ENCODE data around the gene MFGE8.

MFGE8 gene

GRCh38 chr15:88874684-88875083, 38.5 kb downstream of the MFGE8 start:
- no peak overlapping the region for H3K4me3 ChIP-seq (ENCODE audit: control insufficient read depth, low read depth, low read length)
- no peak for DNase-seq (ENCODE audit: low read depth)
- no peak for TF ChIP-seq CTCF (IDR thresholded peaks at IDR 0.05; ENCODE audit: control insufficient read depth, insufficient read depth, low read depth, low read length, missing control alignments)

- TF ChIP-seq CTCF (IDR thresholded peaks at IDR 0.05; ENCODE audit: control insufficient read depth, insufficient read depth, low read depth, low read length, missing control alignments) = no peak
- DNase-seq (ENCODE audit: low read depth) = no peak
- H3K4me3 ChIP-seq (ENCODE audit: control insufficient read depth, low read depth, low read length) = no peak overlapping the region
These were observed 38.9 kb downstream of the MFGE8 start for GRCh38 chr15:88874275-88874674.

GRCh38 chr15:88873786-88874185, 39.4 kb downstream of the MFGE8 start:
- no peak for DNase-seq (ENCODE audit: low read depth)
- TF ChIP-seq CTCF (IDR thresholded peaks at IDR 0.05; ENCODE audit: control insufficient read depth, insufficient read depth, low read depth, low read length, missing control alignments) = no peak
- no peak overlapping the region for H3K4me3 ChIP-seq (ENCODE audit: control insufficient read depth, low read depth, low read length)

DNA sequence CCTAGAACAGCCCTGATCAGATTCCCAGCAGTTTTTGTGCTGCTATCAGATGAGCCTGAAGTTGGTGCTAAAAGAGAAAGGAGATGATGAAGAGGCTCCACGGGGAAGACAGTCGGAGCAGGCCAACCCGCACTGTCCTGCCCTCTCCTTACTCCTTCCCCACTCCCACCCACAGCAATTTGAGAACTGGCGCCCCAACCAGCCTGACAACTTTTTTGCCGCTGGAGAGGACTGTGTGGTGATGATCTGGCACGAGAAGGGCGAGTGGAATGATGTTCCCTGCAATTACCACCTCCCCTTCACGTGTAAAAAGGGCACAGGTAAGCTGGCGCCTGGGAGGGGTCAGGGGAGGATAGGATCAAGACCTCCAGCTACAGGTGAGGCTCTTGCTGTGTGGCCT, 40.5 kb downstream of the MFGE8 start:
- DNase-seq (ENCODE audit: low read depth) = no peak
- no peak for TF ChIP-seq CTCF (IDR thresholded peaks at IDR 0.05; ENCODE audit: control insufficient read depth, insufficient read depth, low read depth, low read length, missing control alignments)
- no peak overlapping the region for H3K4me3 ChIP-seq (ENCODE audit: control insufficient read depth, low read depth, low read length)

GRCh38 chr15:88872106-88872505, 41.1 kb downstream of the MFGE8 start:
- no peak for TF ChIP-seq CTCF (IDR thresholded peaks at IDR 0.05; ENCODE audit: control insufficient read depth, insufficient read depth, low read depth, low read length, missing control alignments)
- no peak overlapping the region for H3K4me3 ChIP-seq (ENCODE audit: control insufficient read depth, low read depth, low read length)
- no peak for DNase-seq (ENCODE audit: low read depth)

DNA sequence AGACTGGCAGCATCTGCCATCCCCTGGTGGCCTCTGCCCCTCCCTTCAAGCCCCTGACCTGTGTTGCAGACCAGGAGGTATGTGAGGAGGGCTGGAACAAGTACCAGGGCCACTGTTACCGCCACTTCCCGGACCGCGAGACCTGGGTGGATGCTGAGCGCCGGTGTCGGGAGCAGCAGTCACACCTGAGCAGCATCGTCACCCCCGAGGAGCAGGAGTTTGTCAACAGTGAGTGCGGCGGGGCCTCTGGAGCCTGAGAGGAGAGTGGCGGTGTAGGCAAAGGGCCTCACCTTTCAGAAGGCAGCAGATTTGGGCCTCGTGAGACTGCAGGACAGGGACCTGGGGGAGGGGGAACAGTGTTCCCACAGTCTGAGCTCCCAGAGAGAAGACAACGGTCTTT, 41.9 kb downstream of the MFGE8 start:
- no peak overlapping the region for H3K4me3 ChIP-seq (ENCODE audit: control insufficient read depth, low read depth, low read length)
- DNase-seq (ENCODE audit: low read depth) = no peak
- TF ChIP-seq CTCF (IDR thresholded peaks at IDR 0.05; ENCODE audit: control insufficient read depth, insufficient read depth, low read depth, low read length, missing control alignments) = no peak

DNA sequence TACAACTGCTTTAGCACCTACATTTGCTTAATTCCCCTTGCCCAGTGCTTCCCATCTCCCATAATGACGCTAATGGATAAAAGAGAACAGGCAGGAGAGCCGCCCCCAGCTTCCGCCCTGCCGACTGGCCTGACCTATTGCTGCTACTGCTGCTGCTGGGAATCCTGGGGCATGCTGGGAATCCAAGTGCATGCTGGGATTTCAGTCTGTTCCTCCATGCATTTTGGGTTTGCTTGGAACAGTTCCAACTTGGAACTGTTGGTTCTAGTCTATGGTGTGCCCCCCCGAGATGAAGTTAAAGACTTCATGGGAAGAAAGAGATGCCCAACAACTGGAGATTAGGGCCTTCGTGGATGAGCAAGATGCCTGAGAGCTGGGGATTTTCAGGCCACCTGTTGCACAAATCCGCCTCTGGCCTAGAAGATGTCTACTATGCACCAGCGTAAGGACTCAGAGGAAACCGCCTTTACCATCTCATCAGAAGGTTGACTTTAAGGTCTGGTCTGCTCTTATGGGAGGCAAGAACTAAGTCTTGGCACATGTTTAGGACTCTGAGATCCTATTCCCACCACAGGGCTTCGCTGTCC, 46.8 kb downstream of the MFGE8 start:
- H3K4me3 ChIP-seq (ENCODE audit: control insufficient read depth, low read depth, low read length) = no peak overlapping the region
- DNase-seq (ENCODE audit: low read depth) = no peak
- no peak for TF ChIP-seq CTCF (IDR thresholded peaks at IDR 0.05; ENCODE audit: control insufficient read depth, insufficient read depth, low read depth, low read length, missing control alignments)

All from AG09309 (cell line).